ENCODE results near the gene BIRC6.

BIRC6 gene

DNA sequence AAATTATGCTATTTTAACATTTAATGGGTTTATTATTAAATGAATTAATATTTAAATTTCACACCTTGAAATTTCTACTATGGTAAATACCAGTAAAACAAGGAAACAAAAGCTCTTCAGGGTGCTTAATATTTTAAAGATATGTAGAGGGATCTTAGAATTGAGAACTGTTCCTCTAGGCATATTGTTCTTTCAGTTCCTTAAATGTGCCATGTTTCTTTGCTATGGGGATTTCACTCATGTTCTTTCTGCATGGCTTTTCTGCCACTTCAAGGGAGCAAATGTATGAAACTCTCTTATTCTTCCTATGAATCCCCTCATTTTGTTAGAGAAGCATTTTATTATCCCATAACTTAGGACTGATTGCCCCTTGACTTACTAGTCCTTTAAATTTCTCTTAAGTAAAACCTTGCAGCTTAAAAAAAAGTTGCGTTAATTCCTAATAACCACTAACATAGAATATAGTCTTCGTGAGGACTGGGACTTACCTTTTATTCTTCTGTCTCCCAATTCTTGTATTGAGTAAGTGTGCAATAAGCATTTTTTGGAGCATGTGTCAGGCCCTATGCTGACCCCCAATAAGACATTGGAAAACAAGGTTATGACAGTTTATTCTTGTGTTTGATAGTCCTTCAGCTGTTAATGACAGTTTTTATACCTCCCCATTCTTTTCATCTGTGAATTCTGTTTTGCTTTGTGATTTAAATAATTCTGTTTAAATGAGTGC is 95.7 kb downstream of the BIRC6 start:
- TF ChIP-seq, protein P1, sequence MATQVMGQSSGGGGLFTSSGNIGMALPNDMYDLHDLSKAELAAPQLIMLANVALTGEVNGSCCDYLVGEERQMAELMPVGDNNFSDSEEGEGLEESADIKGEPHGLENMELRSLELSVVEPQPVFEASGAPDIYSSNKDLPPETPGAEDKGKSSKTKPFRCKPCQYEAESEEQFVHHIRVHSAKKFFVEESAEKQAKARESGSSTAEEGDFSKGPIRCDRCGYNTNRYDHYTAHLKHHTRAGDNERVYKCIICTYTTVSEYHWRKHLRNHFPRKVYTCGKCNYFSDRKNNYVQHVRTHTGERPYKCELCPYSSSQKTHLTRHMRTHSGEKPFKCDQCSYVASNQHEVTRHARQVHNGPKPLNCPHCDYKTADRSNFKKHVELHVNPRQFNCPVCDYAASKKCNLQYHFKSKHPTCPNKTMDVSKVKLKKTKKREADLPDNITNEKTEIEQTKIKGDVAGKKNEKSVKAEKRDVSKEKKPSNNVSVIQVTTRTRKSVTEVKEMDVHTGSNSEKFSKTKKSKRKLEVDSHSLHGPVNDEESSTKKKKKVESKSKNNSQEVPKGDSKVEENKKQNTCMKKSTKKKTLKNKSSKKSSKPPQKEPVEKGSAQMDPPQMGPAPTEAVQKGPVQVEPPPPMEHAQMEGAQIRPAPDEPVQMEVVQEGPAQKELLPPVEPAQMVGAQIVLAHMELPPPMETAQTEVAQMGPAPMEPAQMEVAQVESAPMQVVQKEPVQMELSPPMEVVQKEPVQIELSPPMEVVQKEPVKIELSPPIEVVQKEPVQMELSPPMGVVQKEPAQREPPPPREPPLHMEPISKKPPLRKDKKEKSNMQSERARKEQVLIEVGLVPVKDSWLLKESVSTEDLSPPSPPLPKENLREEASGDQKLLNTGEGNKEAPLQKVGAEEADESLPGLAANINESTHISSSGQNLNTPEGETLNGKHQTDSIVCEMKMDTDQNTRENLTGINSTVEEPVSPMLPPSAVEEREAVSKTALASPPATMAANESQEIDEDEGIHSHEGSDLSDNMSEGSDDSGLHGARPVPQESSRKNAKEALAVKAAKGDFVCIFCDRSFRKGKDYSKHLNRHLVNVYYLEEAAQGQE (IDR thresholded peaks at IDR 0.05; ENCODE audit: insufficient read depth in 1 of 2, low read depth in 2 of 2, low read length in 2 of 2), result no peak
- TF ChIP-seq FOXP2 (optimal IDR thresholded peaks at IDR 0.05; ENCODE audit: borderline replicate concordance, extremely low read depth, extremely low read length, insufficient read depth), result no peak
- TF ChIP-seq POLR2AphosphoS5 (IDR thresholded peaks at IDR 0.05; ENCODE audit: low read depth, low read length), result no peak
- TF ChIP-seq SIN3A (IDR thresholded peaks at IDR 0.05; ENCODE audit: borderline replicate concordance, insufficient read depth, low read length), result no peak
- no peak for TF ChIP-seq TAF1 (IDR thresholded peaks at IDR 0.05; ENCODE audit: borderline replicate concordance, insufficient read depth, low read length)

DNA sequence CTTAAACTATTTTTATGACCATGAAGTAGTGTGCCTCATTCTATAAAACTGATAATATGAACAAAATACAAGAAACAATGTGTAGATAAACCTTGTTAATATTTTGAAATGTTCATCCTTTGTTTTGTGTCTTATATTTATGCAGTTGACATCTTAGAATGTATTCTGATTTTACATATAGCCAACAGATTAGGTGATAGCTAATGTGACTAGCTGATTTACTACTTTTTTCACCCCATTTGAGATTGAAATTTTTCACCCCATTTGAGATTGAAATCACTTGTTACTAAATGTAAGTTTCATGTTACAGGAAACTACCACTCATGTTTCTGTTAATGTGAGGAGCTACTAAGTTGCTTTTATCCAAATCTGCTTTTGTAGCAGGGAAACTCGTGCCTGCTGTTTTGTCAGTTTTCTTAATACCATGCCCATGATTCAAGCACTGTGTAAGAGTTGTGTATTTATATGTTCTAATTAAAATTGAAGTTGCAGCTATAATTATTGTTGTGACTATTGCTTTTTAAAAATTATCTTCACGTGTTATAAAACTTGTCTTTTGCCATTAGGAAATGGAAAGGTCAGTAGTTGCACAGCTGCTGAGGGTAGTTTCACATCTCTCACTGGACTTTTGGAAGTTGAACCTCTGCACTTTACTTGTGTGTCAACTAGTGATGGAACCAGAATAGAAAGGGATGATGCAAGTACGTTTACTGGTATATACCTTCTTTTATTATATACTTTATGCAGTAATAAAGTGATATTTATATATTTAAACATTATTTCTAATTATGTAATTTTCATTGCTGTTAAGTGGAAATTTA is 96.6 kb downstream of the BIRC6 start:
- no peak for TF ChIP-seq SIN3A (IDR thresholded peaks at IDR 0.05; ENCODE audit: borderline replicate concordance, insufficient read depth, low read length)
- TF ChIP-seq, protein P1 (IDR thresholded peaks at IDR 0.05; ENCODE audit: insufficient read depth in 1 of 2, low read depth in 2 of 2, low read length in 2 of 2), result no peak
- no peak for TF ChIP-seq POLR2AphosphoS5 (IDR thresholded peaks at IDR 0.05; ENCODE audit: low read depth, low read length)
- no peak for TF ChIP-seq FOXP2 (optimal IDR thresholded peaks at IDR 0.05; ENCODE audit: borderline replicate concordance, extremely low read depth, extremely low read length, insufficient read depth)
- TF ChIP-seq TAF1 (IDR thresholded peaks at IDR 0.05; ENCODE audit: borderline replicate concordance, insufficient read depth, low read length), result no peak

DNA sequence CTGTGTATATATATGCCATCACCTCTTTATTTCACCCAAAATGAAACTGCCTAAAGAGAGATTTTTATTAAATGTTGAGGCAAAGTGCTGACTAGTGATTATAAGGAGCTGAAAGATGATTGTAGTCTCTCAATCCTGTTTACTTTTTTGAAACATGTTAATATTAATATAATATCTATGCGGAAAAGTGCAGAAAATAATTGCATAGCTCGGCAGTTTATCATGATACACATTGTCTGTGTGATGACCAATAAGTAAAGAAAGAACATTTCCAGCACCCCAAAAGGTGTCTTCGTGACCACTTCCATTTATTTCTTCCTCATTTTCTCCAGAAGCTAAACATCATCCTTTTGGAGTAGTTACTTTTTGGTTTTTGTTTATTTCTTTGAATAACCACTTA is 99.0 kb downstream of the BIRC6 start:
- TF ChIP-seq FOXP2 (optimal IDR thresholded peaks at IDR 0.05; ENCODE audit: borderline replicate concordance, extremely low read depth, extremely low read length, insufficient read depth), result no peak

DNA sequence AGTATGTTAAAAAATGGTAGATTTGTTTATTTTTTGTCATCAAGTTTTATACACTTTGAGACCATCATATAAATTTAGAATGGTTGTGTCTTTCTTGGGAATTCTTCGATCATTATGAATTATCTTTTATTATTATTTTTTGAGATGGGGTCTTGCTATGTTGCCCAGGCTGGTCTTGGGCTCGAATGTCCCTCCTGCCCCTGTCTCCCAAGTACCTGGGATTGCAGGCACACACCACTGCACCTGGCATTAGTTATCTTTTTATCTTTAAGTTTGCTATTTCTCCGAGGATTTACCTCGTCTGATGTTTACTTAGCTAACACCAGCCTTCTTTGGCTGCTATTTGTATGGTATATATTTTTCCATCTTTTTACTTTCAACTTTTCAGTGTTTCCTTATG is 100.0 kb downstream of the BIRC6 start:
- no peak for TF ChIP-seq FOXP2 (optimal IDR thresholded peaks at IDR 0.05; ENCODE audit: borderline replicate concordance, extremely low read depth, extremely low read length, insufficient read depth)
- TF ChIP-seq POLR2AphosphoS5 (IDR thresholded peaks at IDR 0.05; ENCODE audit: low read depth, low read length), result no peak

DNA sequence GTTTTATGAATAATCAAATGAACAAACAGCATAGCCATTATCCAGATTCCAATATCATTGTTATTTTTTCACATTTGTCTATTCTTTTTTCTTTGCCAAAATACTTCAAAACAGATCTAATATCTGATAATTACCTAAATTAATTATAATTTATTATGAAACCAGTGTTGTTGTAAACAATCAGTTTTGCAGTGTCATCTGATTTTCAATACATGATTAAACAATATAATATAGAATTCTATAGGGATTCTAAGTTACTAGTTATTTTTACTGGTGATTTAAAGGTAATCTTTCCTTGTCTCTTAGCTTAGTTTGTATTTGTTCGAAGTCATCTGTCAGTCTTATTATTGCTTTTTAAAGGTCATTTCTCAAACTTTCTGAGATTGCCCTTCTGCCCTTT is 101.0 kb downstream of the BIRC6 start:
- TF ChIP-seq FOXP2 (optimal IDR thresholded peaks at IDR 0.05; ENCODE audit: borderline replicate concordance, extremely low read depth, extremely low read length, insufficient read depth) (no peak), SIN3A (IDR thresholded peaks at IDR 0.05; ENCODE audit: borderline replicate concordance, insufficient read depth, low read length) (no peak), POLR2AphosphoS5 (IDR thresholded peaks at IDR 0.05; ENCODE audit: low read depth, low read length) (no peak)

DNA sequence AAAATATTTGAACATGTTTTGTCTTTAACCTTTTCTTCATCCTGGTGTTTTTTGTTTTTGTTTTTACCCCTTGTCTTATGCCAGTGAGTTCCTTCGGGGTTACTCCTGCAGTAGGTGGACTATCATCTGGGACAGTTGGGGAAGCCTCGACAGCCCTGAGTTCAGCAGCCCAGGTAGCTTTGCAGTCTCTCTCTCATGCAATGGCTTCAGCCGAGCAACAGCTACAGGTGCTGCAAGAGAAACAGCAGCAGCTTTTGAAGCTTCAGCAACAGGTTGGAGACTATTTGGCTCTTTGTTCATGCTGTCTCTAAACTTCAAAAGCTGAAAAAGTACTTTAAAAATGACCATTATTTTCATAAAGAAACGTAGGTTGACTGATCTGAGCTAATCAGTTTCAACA is 106.3 kb downstream of the BIRC6 start:
- TF ChIP-seq FOXP2 (optimal IDR thresholded peaks at IDR 0.05; ENCODE audit: borderline replicate concordance, extremely low read depth, extremely low read length, insufficient read depth) (no peak), TAF1 (IDR thresholded peaks at IDR 0.05; ENCODE audit: borderline replicate concordance, insufficient read depth, low read length) (no peak), SIN3A (IDR thresholded peaks at IDR 0.05; ENCODE audit: borderline replicate concordance, insufficient read depth, low read length) (no peak), POLR2AphosphoS5 (IDR thresholded peaks at IDR 0.05; ENCODE audit: low read depth, low read length) (no peak)
- TF ChIP-seq, protein P1 (IDR thresholded peaks at IDR 0.05; ENCODE audit: insufficient read depth in 1 of 2, low read depth in 2 of 2, low read length in 2 of 2), result no peak
